B cell (primary cell): ENCODE data around the gene SLC5A10. TPM values are rescaled to one million over a fixed set of nuclear protein-coding genes. Genes with fewer than 3 reads are reported as not detected.
A peak's percentile ranks its signal among the peaks of the same experiment; 100 is the strongest.
"Not testable (repeated sequence)": the region's sequence is repeated elsewhere in the genome, so short reads cannot be mapped to it uniquely, and the experiment has no call there.

Experiments used
- ATAC-seq: fragments of 200-7000 bp; cut with Tn5 transposase; one replicate; pipeline ENCODE4 v1.10.0; 2021; ENCODE audit warnings: low read depth, mild to moderate bottlenecking, moderate number of reproducible peaks, moderate library complexity
- CTCF ChIA-PET: fragments of 350-600 bp; sonication (Branson Sonifier 250); formaldehyde crosslinking; loops from one replicate; lab custom pipeline; 2021; ENCODE audit warnings: antibody characterized with exemption, inconsistent platforms; lab: Charles Lee
- POLR2A ChIA-PET: fragments of 350-600 bp; sonication (Branson Sonifier 250); formaldehyde crosslinking; loops from one replicate; lab custom pipeline; 2021; ENCODE audit warnings: antibody characterized with exemption; lab: Charles Lee
- DNase-seq: peaks from one replicate; pipeline ENCODE4 v3.0.0; 2013
- H2AFZ ChIP-seq: 2 replicates; pipeline ENCODE4 v1.6.1; 2012; ENCODE audit warnings: mild to moderate bottlenecking, low read depth, low read length; ENCODE audit not compliant: insufficient read depth, poor library complexity, severe bottlenecking
- H3K27ac ChIP-seq, 2 donors: 1 replicate in 1 of 2; 2 replicates in 1 of 2; pipeline ENCODE4 v1.5.1; 2012 to 2013; ENCODE audit warnings: low read length in 2 of 2, mild to moderate bottlenecking in 2 of 2, moderate library complexity in 1 of 2
- H3K27me3 ChIP-seq, 4 experiments: fragments of 200-600 bp in 1 of 4; sonication (generic) in 1 of 4; replicated peaks in 1 of 4; 1 replicate in 2 of 4; 2 replicates in 2 of 4; pipeline versions ENCODE4 v1.6.1 to v1.7.0; 2013 to 2016; ENCODE audit warnings: low read length in 3 of 4, mild to moderate bottlenecking in 2 of 4, mixed read lengths in 1 of 4, moderate library complexity in 1 of 4; ENCODE audit not compliant: insufficient read depth in 4 of 4, control insufficient read depth in 3 of 4; ENCODE audit errors: control extremely low read depth in 1 of 4
- H3K36me3 ChIP-seq, 2 experiments: replicated peaks in 1 of 2; 1 replicate in 1 of 2; 2 replicates in 1 of 2; pipeline versions ENCODE4 v1.6.1 to v1.7.1; 2013; ENCODE audit warnings: low read length in 1 of 2; ENCODE audit not compliant: insufficient read depth in 2 of 2, control insufficient read depth in 1 of 2; ENCODE audit errors: control extremely low read depth in 1 of 2, extremely low read depth in 1 of 2
- H3K4me1 ChIP-seq, 2 donors: fragments of 200-600 bp in 1 of 2; sonication (generic) in 1 of 2; 1 replicate in 1 of 2; 2 replicates in 1 of 2; pipeline versions ENCODE4 v1.5.1 to v1.6.1; 2013 to 2017; ENCODE audit warnings: low read length in 2 of 2; ENCODE audit not compliant: control insufficient read depth in 2 of 2, insufficient read depth in 2 of 2
- H3K4me2 ChIP-seq: replicated peaks from 2 replicates; pipeline ENCODE3; 2012; ENCODE audit warnings: mild to moderate bottlenecking, low read depth, low read length; ENCODE audit not compliant: poor library complexity, severe bottlenecking
- H3K4me3 ChIP-seq, 5 experiments: fragments of 200-600 bp in 1 of 5; sonication (generic) in 1 of 5; 1 replicate in 3 of 5; 2 replicates in 2 of 5; pipeline versions ENCODE4 v1.5.1 to v1.7.0; 2011 to 2016; ENCODE audit warnings: low read length in 4 of 5, mild to moderate bottlenecking in 4 of 5, low read depth in 2 of 5, control low read depth in 1 of 5, moderate library complexity in 1 of 5; ENCODE audit not compliant: insufficient read depth in 1 of 5; ENCODE audit errors: control extremely low read depth in 1 of 5, extremely low read depth in 1 of 5
- H3K79me2 ChIP-seq: fragments of 200-600 bp; sonication (generic); one replicate; pipeline ENCODE4 v1.6.0; 2016; ENCODE audit warnings: low read length; ENCODE audit not compliant: control insufficient read depth, insufficient read depth
- H3K9ac ChIP-seq: fragments of 200-600 bp; sonication (generic); 2 replicates; pipeline ENCODE4 v1.6.1; 2017; ENCODE audit warnings: mild to moderate bottlenecking, low read length, moderate library complexity
- H3K9me3 ChIP-seq, 3 donors: one replicate each; pipeline versions ENCODE4 v1.6.1 to v1.7.1; 2013; ENCODE audit warnings: low read length in 2 of 3; ENCODE audit not compliant: control insufficient read depth in 2 of 3, insufficient read depth in 1 of 3; ENCODE audit errors: control extremely low read depth in 1 of 3
- H4K20me1 ChIP-seq: 2 replicates; pipeline ENCODE4 v1.6.0; 2012; ENCODE audit warnings: mild to moderate bottlenecking, low read length; ENCODE audit not compliant: insufficient read depth, control insufficient read depth, poor library complexity, severe bottlenecking
- H3K27ac Mint-ChIP-seq: one replicate; pipeline ENCODE4 v1.8.0; 2021; ENCODE audit warnings: mixed read lengths
- H3K27me3 Mint-ChIP-seq: one replicate; pipeline ENCODE4 v1.8.0; 2021; ENCODE audit warnings: mixed read lengths
- H3K4me1 Mint-ChIP-seq: one replicate; pipeline ENCODE4 v1.8.0; 2021; ENCODE audit warnings: mixed read lengths
- H3K4me3 Mint-ChIP-seq: one replicate; pipeline ENCODE4 v1.8.0; 2021; ENCODE audit warnings: mixed read lengths
- H3K9me3 Mint-ChIP-seq: one replicate; pipeline ENCODE4 v1.8.0; 2022; ENCODE audit warnings: mixed read lengths; ENCODE audit not compliant: insufficient read depth
- WGBS: methylation state at CpG from one replicate; pipeline ENCODE4 v1.1.5; 2013; ENCODE audit warnings: missing lambda C conversion rate; ENCODE audit not compliant: insufficient coverage; 5-methylcytosine and 5-hydroxymethylcytosine counted together
- intact Hi-C: fragments of 100-400 bp; cut with micrococcal nuclease; formaldehyde crosslinking; loops from one replicate; pipeline ENCODE4 v1.10.0; 2022
- polyA plus RNA-seq: library from polyadenylated mRNA; depleted of rRNA; stranded (reverse); fragments of >200 nt; gene quantifications from 2 replicates; pipeline ENCODE4 v1.2.3, GENCODE V29; 2012
- total RNA-seq, 2 donors: library from RNA; stranded (reverse); fragments of 120-200 nt in 1 of 2; gene quantifications; 1 replicate in 1 of 2; 2 replicates in 1 of 2; pipeline versions ENCODE4 v1.2.3 to v1.2.4, GENCODE V29; 2013 to 2022

The SLC5A10 gene
- total and polyA plus RNA-seq, 2 donors (not counting 1 experiment from before 2014, with no cell fraction given) = not detected

DNA sequence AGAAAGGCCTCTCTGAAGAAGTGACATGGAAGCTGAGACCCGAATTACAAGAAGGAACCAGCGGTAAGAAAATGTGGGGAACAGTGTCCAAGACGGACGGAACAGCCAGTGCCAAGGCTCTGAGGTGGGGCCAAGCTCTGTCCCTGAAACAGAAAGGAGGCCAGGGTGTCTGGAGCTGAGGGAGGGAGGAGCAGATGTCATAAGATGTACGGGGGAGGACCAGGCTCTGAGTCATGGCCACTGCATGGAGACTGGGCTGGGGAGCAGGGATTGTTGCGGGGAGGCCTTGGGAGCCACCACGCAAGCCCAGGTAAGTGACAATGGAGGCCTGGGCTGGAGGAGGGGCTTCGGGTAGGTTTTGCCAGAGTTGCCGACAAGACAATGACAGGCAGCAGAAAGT is 92.7 kb downstream of the SLC5A10 start:
- H3K4me2 ChIP-seq, H4K20me1 ChIP-seq, H3K27me3 Mint-ChIP-seq, H3K79me2 ChIP-seq, H3K9me3 Mint-ChIP-seq, H3K4me3 Mint-ChIP-seq, H3K4me1 Mint-ChIP-seq, H3K27me3 ChIP-seq, intact Hi-C loops, H3K4me3 ChIP-seq, POLR2A ChIA-PET, H3K27ac Mint-ChIP-seq, H3K27ac ChIP-seq, H3K9me3 ChIP-seq, H3K9ac ChIP-seq, H3K4me1 ChIP-seq, DNase-seq, ATAC-seq, H2AFZ ChIP-seq, CTCF ChIA-PET, H3K36me3 ChIP-seq: not testable (repeated sequence)
- no CpG with 5 or more reads among the region's 9 CpGs for WGBS

DNA sequence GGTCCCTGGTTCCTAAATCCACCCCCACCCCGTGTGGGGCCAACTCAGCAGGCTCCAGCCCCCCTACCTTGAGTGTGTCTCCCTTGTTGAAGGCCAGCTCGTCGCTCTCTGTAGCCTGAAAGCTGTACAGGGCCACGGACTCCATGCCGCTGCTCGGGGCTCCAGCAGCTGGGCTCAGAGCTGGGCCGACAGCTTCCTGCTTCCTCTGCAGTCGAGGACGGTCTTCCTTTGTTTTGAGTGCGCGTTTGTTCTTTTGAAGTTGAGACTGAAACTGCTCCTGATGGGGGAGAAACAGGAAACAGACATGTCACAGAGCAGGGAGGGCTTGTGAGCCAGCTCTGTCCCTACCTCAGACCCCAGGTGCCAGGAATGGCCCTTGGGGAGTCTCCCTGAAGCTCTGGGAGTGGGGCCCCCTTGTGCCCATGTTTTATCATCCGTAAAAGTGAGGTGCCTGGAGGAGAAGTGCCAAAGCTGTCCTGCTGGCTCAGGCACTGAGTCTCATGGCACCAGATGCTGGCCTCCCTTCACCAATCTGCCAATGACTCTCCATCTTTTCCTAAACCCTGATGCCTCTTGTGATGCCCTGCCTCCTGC is 94.9 kb downstream of the SLC5A10 start, which contains the start of gene GRAP:
Gene GRAP, minus strand, starts transcription at position 176 of the 594 bp plus-strand sequence. Its CDS starts 31 bp downstream, at position 145.
- DNase-seq, H3K27me3 ChIP-seq, POLR2A ChIA-PET, H3K4me1 Mint-ChIP-seq, H3K4me1 ChIP-seq, H3K27me3 Mint-ChIP-seq, H3K79me2 ChIP-seq, CTCF ChIA-PET, H3K4me3 ChIP-seq, H3K9ac ChIP-seq, H3K27ac Mint-ChIP-seq, intact Hi-C loops, H3K4me3 Mint-ChIP-seq, H3K36me3 ChIP-seq, H3K27ac ChIP-seq, H3K9me3 ChIP-seq, H3K9me3 Mint-ChIP-seq, H3K4me2 ChIP-seq, H4K20me1 ChIP-seq, H2AFZ ChIP-seq: not testable (repeated sequence)
- WGBS = no CpG with 5 or more reads among the region's 12 CpGs
- peak; percentile 23 for ATAC-seq

DNA sequence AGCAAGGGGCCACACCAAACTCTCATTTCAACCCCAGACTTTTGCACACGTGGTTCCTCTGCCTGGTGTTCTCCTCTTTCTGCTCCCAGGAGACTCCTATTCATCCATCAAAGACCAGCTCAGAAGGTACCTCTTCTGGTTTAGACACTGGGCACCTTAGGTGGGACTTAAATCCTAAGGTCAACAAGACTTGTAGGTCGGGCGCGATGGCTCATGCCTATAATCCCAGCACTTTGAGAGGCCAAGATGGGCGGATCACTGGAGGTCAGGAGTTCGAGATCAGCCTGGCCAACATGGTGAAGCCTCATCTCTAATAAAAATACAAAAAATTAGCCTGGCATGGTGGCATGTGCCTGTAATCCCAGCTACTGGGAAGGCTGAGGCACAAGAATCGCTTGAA is 95.5 kb downstream of the SLC5A10 start:
- H3K9me3 ChIP-seq, H3K4me3 Mint-ChIP-seq, H3K4me1 Mint-ChIP-seq, H3K4me1 ChIP-seq, H4K20me1 ChIP-seq, H3K27ac Mint-ChIP-seq, H3K27me3 Mint-ChIP-seq, H2AFZ ChIP-seq, H3K9ac ChIP-seq, H3K4me2 ChIP-seq, H3K27ac ChIP-seq, H3K9me3 Mint-ChIP-seq, CTCF ChIA-PET, H3K4me3 ChIP-seq, intact Hi-C loops, ATAC-seq, DNase-seq, H3K27me3 ChIP-seq, POLR2A ChIA-PET, H3K79me2 ChIP-seq, H3K36me3 ChIP-seq: not testable (repeated sequence)
- 100% methylated on average over 3 of the region's 7 CpGs for WGBS

DNA sequence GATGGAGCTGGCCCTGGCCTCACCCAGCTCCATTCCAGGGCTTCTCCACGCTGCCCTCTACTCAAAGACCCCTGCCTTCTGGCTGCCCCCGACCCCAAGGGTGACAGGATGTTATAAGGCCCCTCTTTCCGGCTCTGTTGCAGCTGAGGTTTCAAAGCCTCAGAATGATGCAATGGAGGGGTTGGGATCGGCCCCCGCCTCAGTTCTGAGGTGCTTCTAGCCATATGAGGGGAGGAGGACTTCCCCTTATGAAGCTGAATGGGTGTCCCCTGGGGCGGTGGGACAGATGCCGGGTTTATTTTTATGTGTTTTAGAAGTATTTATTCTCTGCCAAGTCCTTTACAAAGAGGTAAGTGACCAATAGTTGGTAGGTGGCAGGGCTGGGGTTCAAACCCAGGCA is 96.9 kb downstream of the SLC5A10 start:
- H3K9me3 Mint-ChIP-seq, H3K9me3 ChIP-seq, H3K79me2 ChIP-seq, H3K4me1 Mint-ChIP-seq, intact Hi-C loops, H3K27me3 ChIP-seq, H3K4me1 ChIP-seq, H3K27ac ChIP-seq, H3K27ac Mint-ChIP-seq, H3K27me3 Mint-ChIP-seq, H3K4me3 Mint-ChIP-seq, H2AFZ ChIP-seq, H3K4me3 ChIP-seq, H3K36me3 ChIP-seq, CTCF ChIA-PET, DNase-seq, H4K20me1 ChIP-seq, H3K9ac ChIP-seq, H3K4me2 ChIP-seq, POLR2A ChIA-PET: not testable (repeated sequence)
- no CpG with 5 or more reads among the region's 7 CpGs for WGBS
- ATAC-seq = peak; percentile 65
